GM19240 (cell line): Measurements from ENCODE around the gene HECTD2.
"Not testable (repeated sequence)": the region's sequence is repeated elsewhere in the genome, so short reads cannot be mapped to it uniquely, and the experiment has no call there.

ENCODE experiments used
- DNase-seq: peaks from one replicate; pipeline ENCODE4 v3.0.0; 2011; ENCODE audit warnings: low spot score; ENCODE audit not compliant: insufficient read length

HECTD2 gene

DNA sequence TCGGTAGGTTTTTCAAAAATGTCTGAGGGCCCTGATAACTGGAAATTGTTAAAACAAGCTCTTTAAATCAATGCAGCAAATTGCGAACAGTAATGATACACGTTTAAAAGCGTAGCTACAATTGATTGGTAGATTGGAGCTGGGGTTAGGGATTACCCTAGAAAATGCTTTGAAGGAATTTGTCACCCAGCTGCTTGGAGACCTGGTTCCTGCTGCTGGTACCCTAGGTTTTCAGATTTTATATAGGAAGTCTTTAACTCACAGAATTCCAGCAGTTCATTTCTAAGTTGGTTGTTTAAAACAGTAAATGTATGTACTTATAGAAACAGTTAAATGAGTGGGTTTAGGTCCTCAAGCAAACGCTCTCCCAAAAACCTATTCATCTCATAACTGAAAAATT lies 1.5 kb downstream of the HECTD2 start:
- DNase-seq, result no peak

DNA sequence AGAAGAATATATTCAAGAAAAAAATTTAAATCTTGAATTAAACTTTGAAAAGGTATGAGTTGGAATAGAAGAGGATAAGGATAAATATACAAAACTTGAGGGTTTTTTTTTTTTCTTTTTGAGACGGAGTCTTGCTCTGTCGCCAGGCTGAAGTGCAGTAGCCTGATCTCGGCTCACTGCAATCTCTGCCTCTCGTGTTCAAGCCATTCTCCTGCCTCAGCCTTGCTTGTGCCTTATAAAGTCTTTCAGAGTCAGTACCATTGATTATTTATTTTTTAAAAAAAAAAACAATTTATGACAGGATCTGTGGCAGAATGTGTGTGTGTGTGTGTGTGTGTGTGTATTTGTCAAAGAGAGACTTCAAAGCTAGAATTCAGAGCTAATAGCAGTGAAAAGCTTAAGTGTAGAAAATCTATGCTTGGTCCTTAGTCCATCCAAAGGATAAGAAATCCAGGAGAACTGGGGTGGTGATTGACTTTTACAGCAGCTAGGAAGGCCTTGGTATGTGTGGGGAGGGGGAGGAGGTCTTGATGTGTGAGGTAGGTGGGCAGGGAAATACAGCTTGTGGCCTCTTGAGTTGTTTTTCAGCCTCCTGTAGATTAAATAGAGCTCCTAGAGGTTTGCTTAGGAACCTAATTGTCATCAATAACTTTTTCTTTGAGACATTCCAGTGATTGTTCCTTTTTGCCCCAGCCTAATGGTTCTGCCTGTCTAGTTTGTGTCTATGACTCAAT lies 2.4 kb downstream of the HECTD2 start:
- DNase-seq, result no peak

DNA sequence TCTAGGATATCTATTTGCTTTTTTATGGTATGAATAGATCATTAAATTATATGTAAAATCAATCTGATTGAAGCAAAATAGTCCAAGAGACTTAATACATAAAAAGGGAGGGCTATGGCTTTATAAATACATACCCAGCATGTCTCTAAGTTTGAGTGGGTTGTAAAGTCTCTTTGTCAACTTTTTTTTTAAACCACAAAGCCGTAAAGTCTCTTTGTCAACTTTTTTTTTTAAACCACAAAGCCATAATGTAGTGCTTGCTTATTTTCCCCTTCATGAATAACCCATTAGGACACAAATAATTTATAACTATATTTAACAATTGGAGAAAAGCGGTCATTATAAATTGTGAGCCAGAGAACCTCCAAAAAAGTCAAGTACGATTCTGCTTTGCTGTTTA lies 5.7 kb downstream of the HECTD2 start:
- no peak for DNase-seq

DNA sequence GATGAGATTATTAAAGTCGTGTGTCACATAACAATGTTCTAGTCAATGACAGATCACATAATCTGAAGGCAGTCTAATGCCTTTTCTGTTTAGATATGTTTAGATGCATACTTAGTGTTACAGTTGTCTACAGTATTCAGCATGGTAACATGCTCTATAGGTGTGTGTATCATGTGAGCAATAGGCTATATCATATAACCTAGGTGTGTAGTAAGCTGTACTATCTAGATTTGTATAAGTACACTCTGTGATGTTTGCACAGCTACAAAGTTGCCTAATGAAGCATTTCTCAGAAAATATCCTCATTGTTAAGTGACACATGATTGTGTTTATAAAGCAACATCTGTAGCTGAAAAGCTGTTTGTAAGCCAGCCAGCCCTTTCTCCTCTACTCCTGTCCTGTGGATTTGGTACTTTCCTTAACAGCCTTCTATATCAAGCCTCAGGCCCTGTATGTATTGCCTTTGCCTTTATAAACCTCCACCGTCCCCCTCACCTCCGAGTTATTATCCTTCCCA lies 6.3 kb downstream of the HECTD2 start:
- no peak for DNase-seq

DNA sequence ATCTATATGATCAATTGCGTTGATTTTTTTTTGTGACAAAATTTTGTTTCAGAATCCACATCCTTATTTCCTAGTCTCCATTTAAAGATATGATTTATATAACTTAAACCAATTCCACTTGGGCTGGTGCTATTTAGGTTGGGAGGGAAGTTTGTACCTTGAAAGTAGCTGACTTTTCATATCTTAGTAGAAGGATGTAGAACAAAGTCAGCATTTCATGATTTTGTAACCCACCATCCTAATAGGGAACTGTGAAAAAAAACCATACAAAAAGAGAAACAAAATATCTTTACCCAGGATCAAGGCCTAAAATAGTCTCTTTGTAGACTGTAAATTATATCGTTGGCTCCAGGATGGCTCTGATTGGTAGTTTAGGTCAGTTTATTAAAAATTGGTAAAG lies 8.3 kb downstream of the HECTD2 start:
- no peak for DNase-seq

DNA sequence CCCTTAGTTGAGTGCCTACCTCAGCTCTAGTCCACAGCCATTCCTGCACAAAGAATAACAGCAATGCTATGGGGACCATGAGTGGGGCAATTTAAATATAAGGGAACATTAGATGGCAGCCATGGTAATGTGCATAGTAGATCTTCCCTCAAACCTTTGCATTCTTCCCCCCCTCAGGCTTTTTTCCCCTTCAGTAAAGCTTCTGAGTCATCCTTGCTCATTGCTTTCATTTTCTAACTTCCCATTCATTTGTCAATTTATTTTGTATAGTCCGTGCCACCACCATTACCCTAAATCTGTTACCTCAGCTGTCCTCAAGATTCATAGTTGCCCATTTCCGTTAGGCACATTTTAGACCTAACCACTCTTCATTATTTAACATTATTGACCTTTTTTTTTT lies 10.7 kb downstream of the HECTD2 start:
- DNase-seq, result no peak

DNA sequence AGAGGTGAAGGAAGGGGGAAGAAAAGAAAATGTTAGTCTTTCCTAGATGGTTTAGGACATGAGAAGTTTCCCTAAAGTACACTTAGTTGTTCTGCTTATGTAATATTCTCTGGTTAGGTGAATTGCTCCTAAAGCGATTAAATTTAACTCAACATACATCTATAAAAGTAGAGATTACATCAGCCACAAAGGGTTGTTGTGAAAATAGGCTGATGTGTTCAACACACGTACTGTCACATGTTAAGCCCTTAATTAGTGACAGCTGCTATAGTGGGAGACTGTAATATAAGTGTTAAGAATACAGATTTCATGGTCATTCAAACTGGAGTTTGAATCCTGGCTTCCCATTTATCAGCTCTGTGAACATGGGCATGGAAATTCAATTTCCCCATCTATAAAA lies 12.8 kb downstream of the HECTD2 start:
- DNase-seq, result no peak

DNA sequence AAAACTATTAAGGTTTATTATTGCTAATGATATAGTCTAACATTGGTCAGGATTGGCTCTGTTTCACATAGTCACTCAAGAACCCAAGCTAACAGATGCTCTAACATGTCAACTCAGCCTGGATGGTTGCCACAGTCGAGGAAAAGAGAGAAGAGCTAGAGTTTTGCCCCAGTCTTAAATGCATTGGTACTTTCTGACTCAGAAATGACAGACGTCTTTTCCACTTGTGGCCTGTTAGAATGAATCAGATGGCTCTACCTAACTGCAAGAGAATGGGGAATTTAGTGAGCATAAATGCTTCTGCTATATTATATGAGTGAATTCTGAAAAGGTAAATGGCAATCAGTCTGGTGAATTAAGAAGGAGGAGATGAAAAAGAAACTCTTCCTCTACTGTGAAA lies 13.9 kb downstream of the HECTD2 start:
- no peak for DNase-seq

DNA sequence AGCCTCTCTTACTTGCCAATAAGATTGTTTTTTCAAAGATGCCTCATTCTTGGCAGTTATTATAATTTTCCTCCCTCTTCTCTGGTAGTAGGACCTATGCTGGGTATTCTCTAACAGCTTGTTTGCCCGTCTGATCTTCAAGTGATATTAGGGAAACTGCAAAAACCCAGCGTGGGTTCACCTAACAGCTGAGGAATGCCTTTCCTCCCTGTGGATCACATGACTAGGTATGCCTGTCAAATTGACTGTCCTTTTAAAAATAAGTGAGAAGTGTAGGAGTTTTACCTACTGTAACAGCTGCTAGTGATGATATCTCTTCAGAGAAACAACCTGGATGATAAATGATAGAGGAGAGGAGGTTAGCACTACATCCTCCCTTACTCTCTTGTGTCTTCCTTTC lies 22.0 kb downstream of the HECTD2 start:
- no peak for DNase-seq

DNA sequence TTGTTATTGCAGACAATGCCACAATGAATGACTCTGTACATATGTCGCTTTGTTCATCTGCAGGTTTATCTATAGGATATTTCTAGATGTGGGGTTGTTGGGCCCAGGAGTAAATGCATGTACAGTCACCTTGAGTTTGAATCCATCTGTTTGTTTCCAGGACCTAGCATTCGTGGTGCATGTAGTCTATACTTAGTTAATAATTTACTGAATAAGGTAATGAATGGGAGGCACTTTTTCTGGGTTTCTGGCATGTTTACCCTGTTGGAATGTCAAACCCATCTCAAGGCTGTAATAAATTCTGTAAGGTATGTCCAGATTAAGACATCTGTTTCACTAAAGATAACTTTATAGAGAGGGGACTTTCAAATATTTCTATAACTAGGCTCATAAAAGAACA lies 23.5 kb downstream of the HECTD2 start:
- DNase-seq, result no peak

DNA sequence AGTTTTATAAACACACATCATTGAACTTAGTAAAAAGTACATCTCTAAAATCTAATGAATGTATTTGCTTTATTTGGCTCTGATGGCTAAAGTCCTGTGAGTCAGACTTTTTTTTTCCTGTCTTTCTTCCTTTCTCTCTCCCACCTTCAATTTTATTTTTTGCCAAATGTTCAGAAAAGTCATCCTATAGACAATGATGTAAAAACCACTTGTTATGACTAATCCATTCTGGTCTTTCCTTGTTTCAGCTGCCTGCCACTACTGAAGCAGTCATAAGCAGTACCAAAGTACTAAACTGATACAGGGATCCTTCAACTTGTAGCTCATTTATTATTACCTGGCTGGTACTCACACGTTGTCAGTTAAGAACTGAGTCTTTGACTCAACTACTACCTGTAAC lies 23.9 kb downstream of the HECTD2 start:
- DNase-seq, result no peak

DNA sequence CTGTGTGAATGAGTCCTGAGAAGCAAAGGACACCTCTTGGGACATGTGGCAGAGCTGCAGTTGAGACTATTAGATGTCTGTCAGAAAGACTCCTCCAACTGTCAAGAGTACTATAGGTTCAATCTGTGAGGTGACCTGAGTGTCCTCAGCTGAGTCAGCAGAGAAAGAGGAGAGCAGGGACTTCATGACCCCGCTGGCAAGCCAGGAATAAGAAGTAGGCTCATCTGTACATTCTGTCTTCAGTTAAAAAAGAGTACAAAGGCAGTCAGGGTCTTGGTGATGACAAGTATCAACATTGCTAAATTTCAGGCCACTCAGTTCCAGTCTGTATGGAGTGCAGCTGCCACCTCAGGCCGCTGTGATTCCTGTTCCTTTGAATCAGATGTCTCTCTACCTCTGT lies 25.1 kb downstream of the HECTD2 start:
- no peak for DNase-seq

DNA sequence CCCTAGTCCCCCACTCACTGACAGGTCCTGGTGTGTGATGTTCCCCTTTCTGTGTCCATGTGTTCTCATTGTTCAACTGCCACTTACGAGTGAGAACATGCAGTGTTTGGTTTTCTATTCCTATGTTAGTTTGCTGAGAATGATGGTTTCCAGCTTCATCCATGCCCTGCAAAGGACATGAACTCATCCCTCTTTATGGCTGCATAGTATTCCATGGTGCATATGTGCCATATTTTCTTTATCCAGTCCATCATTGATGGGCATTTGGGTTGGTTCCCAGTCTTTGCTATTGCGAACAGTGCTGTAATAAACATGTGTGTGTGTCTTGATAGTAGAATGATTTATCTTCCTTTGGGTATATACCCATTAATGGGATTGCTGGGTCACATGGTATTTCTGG lies 28.1 kb downstream of the HECTD2 start:
- DNase-seq, result not testable (repeated sequence)

DNA sequence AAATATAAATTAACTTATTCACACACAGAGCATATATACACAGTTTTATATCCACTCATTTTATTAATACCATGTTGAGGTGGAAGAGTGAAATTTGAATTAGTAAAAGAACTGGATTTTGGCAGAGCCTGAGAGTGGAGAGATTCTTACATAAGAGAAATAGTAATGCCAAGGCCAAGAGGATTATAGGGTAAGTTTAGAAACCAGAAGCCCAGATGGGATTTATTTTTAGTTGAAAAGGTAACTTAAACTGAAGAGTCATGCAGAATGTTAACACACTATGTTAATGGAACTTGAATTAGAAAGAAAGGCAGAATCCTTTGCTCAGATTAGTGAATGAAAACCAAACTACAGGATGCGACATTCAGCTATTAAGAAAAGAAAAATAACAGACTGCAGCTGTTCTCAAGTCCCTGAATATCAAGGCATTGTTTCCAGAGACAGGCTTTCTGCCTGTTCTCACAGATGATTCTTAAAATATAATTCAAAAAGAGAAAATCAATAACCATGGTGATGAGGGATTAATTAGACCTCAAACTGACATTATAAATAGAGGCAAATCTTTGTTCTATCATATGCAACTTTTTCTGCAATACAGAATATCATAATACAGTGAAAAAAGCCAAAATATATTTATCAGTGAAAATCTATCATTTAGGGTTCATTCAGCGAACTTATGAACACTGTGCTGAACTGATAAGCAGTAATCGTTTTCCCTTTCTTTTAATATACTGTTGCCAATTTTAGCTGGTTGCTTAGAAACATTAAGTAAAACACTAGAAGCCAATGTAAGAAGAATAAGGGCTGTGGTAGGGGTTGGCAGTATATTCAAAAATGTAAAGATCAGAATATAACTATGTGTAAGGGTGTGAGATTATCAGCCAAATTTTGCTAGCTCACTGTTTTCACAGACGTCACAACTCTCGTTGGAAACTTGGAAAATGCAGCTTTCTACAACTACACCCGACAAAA lies 34.4 kb downstream of the HECTD2 start:
- DNase-seq, result no peak

DNA sequence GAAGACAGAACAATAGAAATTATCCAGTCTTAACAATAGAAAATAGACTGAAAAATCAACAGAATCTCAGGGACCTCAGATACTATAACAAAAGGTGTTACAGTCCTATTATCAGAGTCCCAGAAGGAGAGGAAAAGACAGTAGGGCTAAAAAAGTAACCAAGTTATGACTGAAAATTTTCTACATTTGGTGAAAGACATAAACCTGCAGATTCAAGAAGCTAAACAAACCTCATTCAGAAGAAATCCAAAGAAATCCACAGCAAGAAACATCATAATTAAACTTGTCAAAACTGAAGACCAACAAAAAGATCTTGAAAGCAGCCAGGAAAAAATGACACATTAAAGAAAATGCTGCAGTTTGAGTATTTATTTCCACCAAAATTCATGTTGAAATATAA lies 41.9 kb downstream of the HECTD2 start:
- no peak for DNase-seq

DNA sequence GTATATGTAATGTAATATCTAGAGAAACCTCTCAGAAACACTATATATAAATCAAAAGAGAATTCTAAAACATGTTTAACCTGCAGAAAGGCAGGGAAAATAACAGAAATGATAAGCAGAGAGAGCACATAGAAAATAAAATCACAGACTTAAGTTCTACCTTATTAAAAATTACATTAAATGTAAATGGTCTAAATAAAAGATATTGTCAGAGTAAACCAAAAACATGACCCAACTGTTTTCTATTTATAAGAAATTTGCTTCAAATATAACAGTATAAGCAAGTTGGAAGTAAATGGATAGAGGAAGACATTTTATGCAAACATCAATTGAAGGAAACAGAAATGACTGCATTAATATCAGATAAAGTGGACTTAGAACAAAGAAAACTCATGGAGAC lies 43.4 kb downstream of the HECTD2 start:
- DNase-seq, result no peak

DNA sequence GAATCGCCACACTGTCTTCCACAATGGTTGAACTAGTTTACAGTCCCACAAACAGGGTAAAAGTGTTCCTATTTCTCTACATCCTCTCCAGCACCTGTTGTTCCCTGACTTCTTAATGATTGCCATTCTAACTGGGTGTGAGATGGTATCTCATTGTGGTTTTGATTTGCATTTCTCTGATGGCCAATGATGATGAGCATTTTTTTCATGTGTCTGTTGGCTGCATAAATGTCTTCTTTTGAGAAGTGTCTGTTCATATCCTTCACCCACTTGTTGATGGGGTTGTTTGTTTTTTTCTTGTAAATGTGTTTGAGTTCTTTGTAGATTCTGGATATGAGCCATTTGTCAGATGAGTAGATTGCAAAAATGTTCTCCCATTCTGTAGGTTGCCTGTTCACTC lies 45.0 kb downstream of the HECTD2 start:
- not testable (repeated sequence) for DNase-seq

DNA sequence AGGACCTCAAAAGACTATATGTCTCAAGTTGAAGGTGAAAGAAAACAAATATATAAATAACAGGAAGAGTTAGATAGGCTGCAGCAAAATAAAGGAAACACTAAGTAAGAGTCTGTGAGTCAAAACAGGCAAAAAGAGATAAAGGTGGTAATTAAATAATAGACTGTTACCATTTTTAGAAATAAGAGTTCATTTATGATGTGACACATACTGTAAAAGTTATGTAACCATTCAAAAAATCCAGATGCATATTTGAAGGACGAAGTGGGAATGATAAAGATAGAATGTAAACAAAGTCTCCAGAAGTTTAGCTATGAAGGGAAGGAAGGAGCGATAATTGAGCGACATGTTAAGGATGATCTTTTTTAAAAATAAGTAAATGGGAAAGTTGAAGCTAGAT lies 50.5 kb downstream of the HECTD2 start:
- DNase-seq, result no peak

DNA sequence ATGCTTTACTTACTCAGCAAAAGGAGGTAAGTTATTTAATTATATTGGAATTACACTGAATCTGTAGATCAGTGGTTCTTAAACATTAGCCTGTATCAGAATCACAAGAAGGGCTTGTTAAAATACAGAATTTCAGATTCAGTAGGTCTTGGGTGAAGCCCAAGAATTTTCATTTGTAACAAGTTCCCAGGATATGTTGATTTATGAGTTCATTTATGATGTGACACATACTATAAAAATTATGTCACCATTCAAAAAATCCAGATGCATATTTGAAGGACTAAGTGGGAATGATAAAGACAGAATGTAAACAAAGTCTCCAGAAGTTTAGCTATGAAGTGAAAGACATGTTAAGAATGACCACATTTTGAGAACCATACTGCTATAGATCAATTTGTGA lies 52.3 kb downstream of the HECTD2 start:
- DNase-seq, result no peak

DNA sequence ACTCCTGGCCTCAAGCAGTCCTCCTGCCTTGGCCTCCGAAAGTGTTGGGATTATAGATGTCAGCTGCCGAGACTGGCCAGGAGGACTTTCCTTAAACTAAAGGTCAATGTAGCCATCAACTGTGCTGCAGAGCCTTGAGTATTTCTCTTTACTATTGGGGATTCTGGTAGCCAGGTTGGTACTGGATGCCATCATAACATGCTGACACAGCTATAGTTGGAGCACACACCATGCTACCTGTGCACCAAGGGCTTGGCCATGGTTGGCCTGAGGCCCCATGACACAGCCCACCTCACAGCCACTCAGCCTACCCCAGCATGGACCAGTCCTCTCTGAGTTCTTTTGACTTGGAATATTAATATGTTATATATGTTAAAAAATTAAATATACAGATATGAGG lies 54.4 kb downstream of the HECTD2 start:
- no peak for DNase-seq

DNA sequence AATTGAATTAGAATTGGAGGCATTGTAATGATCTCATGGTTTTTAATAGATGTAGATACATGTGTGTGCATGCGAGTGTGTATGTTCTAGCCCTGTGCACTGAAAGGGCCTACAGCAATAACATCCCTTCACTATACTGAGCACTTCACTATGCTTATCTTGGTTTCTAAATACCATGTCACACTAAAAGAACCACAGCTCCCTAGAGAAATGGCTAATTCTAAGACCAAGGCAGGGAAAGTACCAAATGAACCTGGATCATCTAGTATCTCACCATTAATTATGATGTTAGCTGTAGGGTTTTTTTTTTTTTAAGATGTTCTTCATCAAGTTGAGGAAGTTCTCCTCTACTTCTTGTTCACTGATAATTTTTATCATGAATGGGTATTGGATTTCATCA lies 55.1 kb downstream of the HECTD2 start:
- DNase-seq, result no peak

DNA sequence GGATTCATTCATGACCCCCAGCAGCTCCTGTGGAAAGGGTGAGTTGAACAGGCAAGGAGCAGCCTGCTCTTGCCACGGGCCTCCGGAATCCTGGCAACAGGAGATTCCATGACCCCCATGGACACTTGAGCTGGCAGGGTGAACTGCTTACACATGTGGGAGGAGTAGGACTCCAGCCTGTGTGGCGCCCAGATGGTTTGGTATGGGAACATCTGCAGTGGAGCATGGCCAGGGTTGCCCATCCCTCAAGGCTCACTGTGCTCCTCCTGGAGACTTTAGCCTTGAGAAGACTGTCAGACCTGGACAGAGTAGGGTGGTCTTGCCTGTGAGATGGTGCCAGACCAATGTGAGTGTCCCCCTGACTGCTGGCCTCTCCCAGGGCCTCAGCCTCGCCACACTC lies 57.0 kb downstream of the HECTD2 start:
- no peak for DNase-seq

DNA sequence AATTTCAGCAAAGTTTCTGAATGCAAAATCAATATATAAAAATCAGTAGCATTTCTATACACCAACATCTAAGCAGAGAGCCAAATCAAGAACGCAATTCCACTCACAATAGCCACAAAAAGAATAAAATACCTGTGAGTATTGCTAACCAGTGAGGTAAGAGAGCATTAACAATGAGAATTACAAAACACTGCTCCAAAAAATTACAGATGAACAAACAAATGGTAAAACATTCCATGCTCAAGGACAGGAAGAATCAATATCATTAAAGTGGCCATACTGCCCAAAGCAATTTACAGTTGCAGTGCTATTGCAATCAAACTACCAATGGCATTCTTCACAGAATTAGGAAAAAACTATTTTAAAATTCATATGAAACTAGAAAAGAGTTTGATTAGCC lies 61.5 kb downstream of the HECTD2 start:
- no peak for DNase-seq
